D721Med (cell line): Measurements from ENCODE around the gene CRIM1.

Source experiments
- DNase-seq: peaks from one replicate; pipeline ENCODE4 v3.0.0; 2011; ENCODE audit warnings: low spot score; ENCODE audit not compliant: insufficient read length
- FAIRE-seq: peaks from 2 replicates; lab custom pipeline; 2011; peaks lifted over from hg19 to GRCh38; lab: Jason Lieb, UNC
- CTCF ChIP-seq: IDR thresholded peaks from 2 replicates; pipeline ENCODE4 v1.5.1; 2012; ENCODE audit warnings: mild to moderate bottlenecking, control low read depth; ENCODE audit not compliant: insufficient read depth; ENCODE audit errors: missing control alignments

CRIM1 gene

GRCh38 chr2:36572054-36572718, 216.6 kb downstream of the CRIM1 start:
- TF ChIP-seq CTCF = no peak
- FAIRE-seq (no peak), DNase-seq (no peak)

DNA sequence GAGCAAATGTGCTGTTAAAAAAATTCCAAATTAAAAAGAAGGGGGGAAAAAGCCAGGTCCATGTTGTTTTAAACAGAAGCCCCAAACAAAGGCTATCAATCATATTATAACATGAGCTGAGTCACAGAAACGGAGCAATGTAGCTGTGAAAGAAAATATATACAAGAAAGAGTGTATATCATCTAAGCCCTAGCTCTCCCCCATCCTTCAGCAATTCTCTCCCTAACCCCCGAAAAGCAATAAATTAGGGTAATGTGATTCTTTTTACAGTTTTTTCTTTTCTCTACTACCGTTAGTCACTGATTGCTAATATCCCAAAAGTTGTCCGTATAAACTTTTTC, 217.1 kb downstream of the CRIM1 start:
- no peak for FAIRE-seq
- no peak for TF ChIP-seq CTCF
- DNase-seq = no peak

- no peak for FAIRE-seq
- no peak for DNase-seq
- no peak for TF ChIP-seq CTCF
Measured at GRCh38 chr2:36573165-36573564, 217.6 kb downstream of the CRIM1 start.

DNA sequence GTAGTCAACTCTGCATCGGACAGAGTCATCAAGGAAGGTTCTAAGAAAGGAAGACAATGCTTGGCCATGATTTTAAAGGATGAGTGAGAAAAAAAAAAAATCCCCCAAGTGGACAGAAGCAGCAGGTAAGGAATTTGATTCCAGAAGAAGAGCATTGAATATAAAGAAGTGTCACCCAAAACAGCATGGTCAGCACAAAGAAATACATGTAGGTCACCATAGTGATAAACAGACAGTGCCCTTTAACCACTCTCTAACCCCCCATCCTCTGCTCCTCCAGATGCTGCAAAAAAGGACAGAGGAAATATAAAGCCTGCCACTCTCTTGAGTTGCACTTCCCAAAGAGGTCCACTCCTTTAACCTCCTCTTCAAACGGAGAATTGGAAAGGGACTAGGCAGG, 219.0 kb downstream of the CRIM1 start:
- no peak for DNase-seq
- FAIRE-seq = no peak
- TF ChIP-seq CTCF = no peak

GRCh38 chr2:36577884-36578283, 222.3 kb downstream of the CRIM1 start:
- TF ChIP-seq CTCF = no peak
- FAIRE-seq (no peak), DNase-seq (no peak)

DNA sequence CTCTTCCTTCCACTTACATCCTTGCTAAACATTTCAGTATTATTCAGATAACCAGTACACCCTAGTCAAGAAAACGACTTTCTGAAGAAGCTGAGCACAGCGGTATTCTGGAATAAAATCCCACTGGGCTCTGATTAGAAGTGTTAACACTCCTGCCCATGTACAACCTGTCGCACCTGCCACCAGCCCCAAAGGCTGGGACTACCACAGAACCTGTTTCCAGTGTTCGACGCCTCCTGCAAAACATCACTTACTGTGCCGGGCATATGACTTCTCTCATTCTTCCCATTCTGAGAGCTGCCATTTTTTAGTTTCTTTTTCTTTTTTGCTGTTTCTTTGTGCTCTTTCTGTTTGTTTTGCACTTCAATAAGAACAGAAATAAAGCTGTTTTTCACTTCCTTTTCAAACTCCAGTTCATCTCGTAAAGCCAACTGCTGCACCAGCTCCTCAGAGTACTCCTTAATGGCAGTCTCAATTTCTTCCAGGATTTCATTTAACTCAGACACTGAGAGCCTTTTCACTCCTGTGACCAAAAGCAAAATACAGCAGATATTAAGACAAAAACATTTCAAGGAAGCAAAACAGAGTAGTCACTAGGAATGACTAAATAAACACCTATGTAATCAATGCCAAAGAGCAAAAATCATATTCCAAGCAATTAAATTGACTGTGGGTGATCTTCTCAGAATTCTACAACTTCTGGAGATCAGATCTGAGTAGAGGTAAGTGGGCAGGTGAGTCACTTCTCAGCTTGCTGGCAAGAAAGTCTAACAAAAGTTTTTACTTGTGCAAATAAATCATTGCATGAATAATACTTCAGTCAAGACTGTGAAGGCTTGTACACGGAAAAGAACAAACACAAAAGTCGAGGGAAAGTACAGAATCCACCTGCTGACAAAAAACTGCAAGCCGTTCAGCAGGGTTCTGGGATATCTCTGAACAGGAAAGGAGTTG, 223.0 kb downstream of the CRIM1 start:
- FAIRE-seq (no peak), DNase-seq (no peak)
- no peak for TF ChIP-seq CTCF

DNA sequence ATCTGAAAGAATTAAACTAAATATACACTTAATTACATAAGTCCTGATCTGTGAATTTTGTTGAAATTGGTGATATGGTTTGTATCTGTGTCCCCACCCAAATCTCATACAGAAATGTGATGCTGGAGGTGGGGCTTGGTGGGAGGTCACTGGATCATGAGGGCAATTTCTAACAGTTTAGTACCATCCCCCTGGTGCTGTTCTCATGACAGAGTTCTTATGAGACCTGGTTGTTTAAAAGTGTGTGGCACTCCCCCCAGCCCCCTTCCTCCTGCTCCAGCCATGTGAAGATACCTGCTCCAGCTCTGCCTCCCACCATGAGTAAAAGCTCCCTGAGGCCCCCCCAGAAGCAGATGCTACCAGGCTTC, 223.7 kb downstream of the CRIM1 start:
- no peak for TF ChIP-seq CTCF
- no peak for FAIRE-seq
- no peak for DNase-seq
